Right ventricle myocardium inferior (tissue), 1 donor: Measurements from ENCODE around the gene COQ8A. TPM values are rescaled to one million over a fixed set of nuclear protein-coding genes. Genes with fewer than 3 reads are reported as not detected.
"Not testable (repeated sequence)": the region's sequence is repeated elsewhere in the genome, so short reads cannot be mapped to it uniquely, and the experiment has no call there.

ENCODE experiments used
- ATAC-seq: fragments of 200-7000 bp; cut with Tn5 transposase; one replicate; pipeline ENCODE4 v1.9.1; 2020; ENCODE audit warnings: mild to moderate bottlenecking, moderate library complexity
- DNase-seq: peaks from one replicate; pipeline ENCODE4 v3.0.0; 2021; ENCODE audit errors: missing footprints
- intact Hi-C: fragments of 100-400 bp; cut with DNase I; formaldehyde crosslinking; loops from one replicate; pipeline ENCODE4 v1.11.0; 2022
- total RNA-seq: library from RNA; stranded (reverse); fragmentation: NEBNext Ultra II Directional; extraction: Animal tissue kit (Norgen Biotek cat#: 25700); gene quantifications from one replicate; pipeline ENCODE4 v1.2.1, GENCODE V29; 2021
- donor health status: DM: no; HTN: yes; CAD: no; lungs with severe emphysema.

Gene COQ8A
- total RNA-seq, 1 donor from 2014 or later: 412 TPM

- ATAC-seq (no peak), DNase-seq (no peak)
- intact Hi-C loops: loop anchor here (10.0 kb wide), 3 partner anchors 325 to 515 kb away; partner anchors contain the start of gene CDC42BPA
These were observed 20.5 kb upstream of the COQ8A start for GRCh38 chr1:226919587-226919986.

- ATAC-seq (peak; percentile 22), DNase-seq (no peak)
- intact Hi-C loops: loop anchor here (2.0 to 10.0 kb wide), 6 partner anchors 19 to 515 kb away; partner anchors contain the start of gene CDC42BPA
These were observed 20.1 kb upstream of the COQ8A start for GRCh38 chr1:226919995-226920394.

GRCh38 chr1:226920446-226920894 lies 19.6 kb upstream of the COQ8A start:
- DNase-seq: peak; percentile 83
- ATAC-seq: peak; percentile 93
- intact Hi-C loops: loop anchor here (2.0 to 5.0 kb wide), 3 partner anchors 18 to 52 kb away; no protein-coding TSS in a partner anchor

- ATAC-seq (no peak), DNase-seq (no peak)
- intact Hi-C loops: loop anchor here (2.0 to 5.0 kb wide), 3 partner anchors 17 to 51 kb away; no protein-coding TSS in a partner anchor
These were observed 18.6 kb upstream of the COQ8A start for GRCh38 chr1:226921504-226921903.

- DNase-seq, ATAC-seq, intact Hi-C loops: not testable (repeated sequence)
These were observed 10.6 kb upstream of the COQ8A start for GRCh38 chr1:226929260-226930111.

GRCh38 chr1:226934483-226935237 lies 5.4 kb upstream of the COQ8A start:
- intact Hi-C loops: no loop called here
- ATAC-seq (no peak), DNase-seq (no peak)

- intact Hi-C loops: loop anchor here (2.0 kb wide), 1 partner anchor 17 kb away; no protein-coding TSS in a partner anchor
- ATAC-seq (no peak), DNase-seq (no peak)
These were observed 2.0 kb upstream of the COQ8A start for GRCh38 chr1:226937940-226938725.

GRCh38 chr1:226938903-226939437 lies 1.1 kb upstream of the COQ8A start:
- no peak for ATAC-seq
- intact Hi-C loops: loop anchor here (2.0 kb wide), 1 partner anchor 18 kb away; no protein-coding TSS in a partner anchor

GRCh38 chr1:226939438-226940028 lies 561 bp upstream of the COQ8A start:
- ATAC-seq (peak; percentile 42), DNase-seq (peak; percentile 88)
- intact Hi-C loops: loop anchor here (2.0 kb wide), 2 partner anchors 19 to 45 kb away; no protein-coding TSS in a partner anchor

More at GRCh38 chr1:226938903-226939437, 1.1 kb upstream of the COQ8A start:
- DNase-seq: no peak

GRCh38 chr1:226940806-226941067 lies 643 bp downstream of the COQ8A start:
- ATAC-seq: no peak
- DNase-seq: no peak
- intact Hi-C loops: loop anchor here (2.0 kb wide), 1 partner anchor 44 kb away; no protein-coding TSS in a partner anchor

- ATAC-seq: no peak
- intact Hi-C loops: no loop called here
- no peak for DNase-seq
These were observed 2.3 kb downstream of the COQ8A start for GRCh38 chr1:226942392-226942791.

GRCh38 chr1:226943156-226943555 lies 3.1 kb downstream of the COQ8A start:
- intact Hi-C loops: no loop called here
- ATAC-seq (no peak), DNase-seq (no peak)

- intact Hi-C loops: no loop called here
- DNase-seq (no peak), ATAC-seq (no peak)
These were observed 3.8 kb downstream of the COQ8A start for GRCh38 chr1:226943927-226944326.

GRCh38 chr1:226945106-226945857 lies 5.2 kb downstream of the COQ8A start:
- peak; percentile 22 for ATAC-seq
- DNase-seq: no peak
- intact Hi-C loops: loop anchor here (1.0 kb wide), 1 partner anchor 29 kb away; no protein-coding TSS in a partner anchor

GRCh38 chr1:226945858-226946245 lies 5.8 kb downstream of the COQ8A start:
- DNase-seq: no peak
- ATAC-seq: no peak
- intact Hi-C loops: loop anchor here (1.0 kb wide), 1 partner anchor 28 kb away; no protein-coding TSS in a partner anchor

- ATAC-seq: no peak
- DNase-seq: no peak
- intact Hi-C loops: no loop called here
These were observed 6.2 kb downstream of the COQ8A start for GRCh38 chr1:226946285-226946684.

GRCh38 chr1:226946841-226947240 lies 6.7 kb downstream of the COQ8A start:
- no peak for ATAC-seq

More at GRCh38 chr1:226946841-226947240, 6.7 kb downstream of the COQ8A start:
- no peak for DNase-seq
- intact Hi-C loops: no loop called here
